Nephron (organoid): ENCODE data around the gene MYOCOS.
"Not testable (repeated sequence)": the region's sequence is repeated elsewhere in the genome, so short reads cannot be mapped to it uniquely, and the experiment has no call there.

Source experiments
- H3K27ac Mint-ChIP-seq, 3 experiments: 2 replicates each; pipeline ENCODE4 v1.8.0; 2020; ENCODE audit warnings: mixed read lengths in 3 of 3, mild to moderate bottlenecking in 2 of 3, moderate library complexity in 1 of 3
- H3K27me3 Mint-ChIP-seq: 2 replicates; pipeline ENCODE4 v1.8.0; 2021; ENCODE audit warnings: low read depth, mild to moderate bottlenecking, moderate library complexity, mixed read lengths
- H3K36me3 Mint-ChIP-seq: 2 replicates; pipeline ENCODE4 v1.8.0; 2020; ENCODE audit warnings: low read depth, mixed read lengths
- H3K4me1 Mint-ChIP-seq: 2 replicates; pipeline ENCODE4 v1.8.0; 2020; ENCODE audit warnings: mixed read lengths
- H3K4me3 Mint-ChIP-seq, 3 experiments: 2 replicates each; pipeline ENCODE4 v1.8.0; 2020; ENCODE audit warnings: mild to moderate bottlenecking in 3 of 3, mixed read lengths in 3 of 3, moderate library complexity in 2 of 3
- H3K9me3 Mint-ChIP-seq: 2 replicates; pipeline ENCODE4 v1.8.0; 2020; ENCODE audit warnings: mixed read lengths
- CTCF ChIP-seq, 3 experiments: fragments of 200-600 bp; sonication (generic); IDR thresholded peaks; one replicate each; pipeline ENCODE4 v1.5.0; 2021; ENCODE audit warnings: antibody characterized with exemption in 3 of 3; ENCODE audit not compliant: unreplicated experiment in 3 of 3

Gene MYOCOS

DNA sequence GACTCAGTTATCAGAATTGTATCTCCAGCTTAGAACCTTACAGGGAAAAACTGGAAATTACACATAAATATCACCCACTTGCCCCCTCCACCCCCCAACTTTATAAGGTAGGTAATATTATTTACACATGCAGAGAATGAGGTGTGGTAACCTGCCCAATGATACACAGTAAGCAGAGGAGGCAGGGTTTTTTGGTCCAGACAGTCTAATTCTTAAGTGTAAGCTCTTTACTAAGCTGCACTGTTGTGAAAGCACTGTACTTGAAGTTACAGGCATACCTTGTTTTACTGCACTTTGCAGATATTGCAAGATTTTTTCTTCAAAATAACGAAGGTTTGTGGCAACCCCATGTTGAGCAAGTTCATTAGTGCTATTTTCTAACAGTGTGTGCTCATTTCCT, 24.8 kb upstream of the MYOCOS start:
- Mint-ChIP-seq H3K36me3 (peaks cover 48% of the 10 kb centered on the region), H3K27ac (peak overlapping the region in 1 of 3 experiments; percentile 83), H3K4me1 (no peaks in the 10 kb centered on the region), H3K9me3 (no peaks in the 10 kb centered on the region), H3K27me3 (no peaks in the 10 kb centered on the region), H3K4me3 (no peak overlapping the region)
- no peak for TF ChIP-seq CTCF (IDR thresholded peaks at IDR 0.05; ENCODE audit: unreplicated experiment in 3 of 3)

DNA sequence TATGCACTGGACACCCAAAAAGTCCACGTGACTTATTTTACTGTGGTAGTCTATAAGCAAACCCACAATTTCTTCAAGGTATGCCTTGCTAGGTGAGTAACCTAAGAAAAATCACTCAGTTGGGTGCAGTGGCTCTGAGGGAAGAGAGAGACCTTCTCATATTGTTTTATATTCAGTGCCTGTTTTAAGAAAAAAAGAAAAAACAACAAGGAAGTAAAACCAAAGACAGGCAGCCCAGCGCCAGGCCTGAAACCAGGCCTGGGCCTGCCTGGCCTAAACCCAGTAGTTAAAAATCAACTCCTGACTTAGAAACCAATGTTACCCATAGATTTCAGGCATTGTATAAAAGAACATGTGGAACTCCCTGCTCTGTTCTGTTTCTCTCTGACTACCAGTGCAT, 21.7 kb upstream of the MYOCOS start:
- H3K36me3 Mint-ChIP-seq: peaks cover 31% of the 10 kb centered on the region
- H3K27ac Mint-ChIP-seq: peak overlapping the region in 2 of 3 experiments; percentile 35 to 74
- H3K4me1 Mint-ChIP-seq, H3K9me3 Mint-ChIP-seq, H3K4me3 Mint-ChIP-seq, H3K27me3 Mint-ChIP-seq: not testable (repeated sequence)

- Mint-ChIP-seq H3K27ac (peak overlapping the region in 2 of 3 experiments; percentile 35 to 74), H3K4me1 (no peaks in the 10 kb centered on the region), H3K9me3 (no peaks in the 10 kb centered on the region), H3K4me3 (no peak overlapping the region), H3K36me3 (peaks cover 28% of the 10 kb centered on the region), H3K27me3 (no peaks in the 10 kb centered on the region)
- TF ChIP-seq CTCF (IDR thresholded peaks at IDR 0.05; ENCODE audit: unreplicated experiment in 3 of 3): no peak
Observed at GRCh38 chr1:171600862-171601261, 21.2 kb upstream of the MYOCOS start.

- not testable (repeated sequence) for H3K4me3 Mint-ChIP-seq, H3K9me3 Mint-ChIP-seq, H3K27me3 Mint-ChIP-seq, H3K36me3 Mint-ChIP-seq, H3K4me1 Mint-ChIP-seq
- peak overlapping the region in 1 of 3 experiments; percentile 41 for H3K27ac Mint-ChIP-seq
Observed at GRCh38 chr1:171603042-171603441, 19.0 kb upstream of the MYOCOS start.

GRCh38 chr1:171606402-171606941, 15.6 kb upstream of the MYOCOS start:
- no peak overlapping the region for H3K4me3 Mint-ChIP-seq

DNA sequence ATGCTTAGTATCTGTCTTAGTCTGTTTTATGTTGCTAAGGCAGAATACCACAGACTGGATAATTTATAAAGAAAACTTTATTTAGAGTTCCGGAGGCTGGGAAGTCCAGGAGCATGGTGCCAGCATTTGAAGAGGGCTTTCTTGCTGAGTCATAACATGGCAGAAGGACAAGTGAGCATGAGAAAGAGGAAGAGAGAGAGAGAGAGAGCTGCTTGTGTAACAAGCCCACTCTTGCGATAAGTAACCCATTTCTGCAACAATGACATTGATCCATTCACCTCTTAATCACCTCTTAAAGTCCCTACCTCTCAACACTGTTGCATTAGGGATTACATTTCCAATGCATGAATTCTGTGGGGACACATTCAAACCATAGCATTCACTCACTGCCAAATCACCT, 11.7 kb upstream of the MYOCOS start:
- Mint-ChIP-seq H3K36me3 (no peaks in the 10 kb centered on the region), H3K9me3 (no peaks in the 10 kb centered on the region), H3K27me3 (no peaks in the 10 kb centered on the region), H3K4me1 (no peaks in the 10 kb centered on the region), H3K4me3 (no peak overlapping the region), H3K27ac (no peak overlapping the region)
- no peak for TF ChIP-seq CTCF (IDR thresholded peaks at IDR 0.05; ENCODE audit: unreplicated experiment in 3 of 3)

More at GRCh38 chr1:171606402-171606941, 15.6 kb upstream of the MYOCOS start:
- H3K27me3 Mint-ChIP-seq: no peaks in the 10 kb centered on the region
- H3K9me3 Mint-ChIP-seq: no peaks in the 10 kb centered on the region
- no peak for TF ChIP-seq CTCF (IDR thresholded peaks at IDR 0.05; ENCODE audit: unreplicated experiment in 3 of 3)
- peak overlapping the region; percentile 93 to 96 (median 95) for H3K27ac Mint-ChIP-seq
- no peaks in the 10 kb centered on the region for H3K4me1 Mint-ChIP-seq
- no peaks in the 10 kb centered on the region for H3K36me3 Mint-ChIP-seq

DNA sequence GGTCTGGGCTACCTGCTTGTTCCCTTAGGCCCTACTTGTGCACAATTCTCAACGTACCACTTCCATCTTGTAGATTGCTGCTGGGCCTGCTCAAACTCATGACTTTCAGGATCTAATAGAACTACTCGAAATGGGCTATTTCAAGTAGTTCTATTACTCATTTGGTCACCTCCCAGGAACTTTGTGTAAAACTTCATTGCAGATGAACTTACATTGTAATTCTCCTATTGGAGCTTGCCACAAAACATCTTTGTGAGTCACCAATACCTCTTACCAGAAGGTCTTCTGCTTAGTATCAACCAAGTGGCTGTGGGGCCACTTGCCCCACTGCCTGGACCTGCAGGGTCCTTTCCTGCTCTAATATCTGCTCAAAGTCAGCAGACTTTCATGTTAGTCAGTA, 10.7 kb upstream of the MYOCOS start:
- H3K36me3 Mint-ChIP-seq: no peaks in the 10 kb centered on the region
- H3K9me3 Mint-ChIP-seq: no peaks in the 10 kb centered on the region
- H3K27me3 Mint-ChIP-seq: no peaks in the 10 kb centered on the region
- no peak overlapping the region for H3K27ac Mint-ChIP-seq
- no peaks in the 10 kb centered on the region for H3K4me1 Mint-ChIP-seq
- TF ChIP-seq CTCF (IDR thresholded peaks at IDR 0.05; ENCODE audit: unreplicated experiment in 3 of 3): no peak
- H3K4me3 Mint-ChIP-seq: no peak overlapping the region
